ENCODE data around the gene CHRNA1.
A peak's percentile ranks its signal among the peaks of the same experiment; 100 is the strongest.

CHRNA1 gene

GRCh38 chr2:174781996-174782395 is 17.7 kb upstream of the CHRNA1 start:
- DNase-seq (ENCODE audit: low read depth in 2 of 2): no peak

GRCh38 chr2:174781298-174781697 is 17.0 kb upstream of the CHRNA1 start:
- DNase-seq (ENCODE audit: low read depth in 2 of 2): no peak

GRCh38 chr2:174780856-174781255 is 16.6 kb upstream of the CHRNA1 start:
- no peak for DNase-seq (ENCODE audit: low read depth in 2 of 2)

- no peak for DNase-seq (ENCODE audit: low read depth in 2 of 2)
These were observed 16.0 kb upstream of the CHRNA1 start for GRCh38 chr2:174780191-174780840.

- no peak for DNase-seq (ENCODE audit: low read depth in 2 of 2)
These were observed 15.2 kb upstream of the CHRNA1 start for GRCh38 chr2:174779361-174779928.

GRCh38 chr2:174778085-174778981 is 14.1 kb upstream of the CHRNA1 start:
- peak; percentile 36 to 41 for DNase-seq (ENCODE audit: low read depth in 2 of 2)

GRCh38 chr2:174777347-174778084 is 13.2 kb upstream of the CHRNA1 start:
- DNase-seq (ENCODE audit: low read depth in 2 of 2): no peak

- DNase-seq (ENCODE audit: low read depth in 2 of 2): no peak
These were observed 12.4 kb upstream of the CHRNA1 start for GRCh38 chr2:174776675-174777074.

- DNase-seq (ENCODE audit: low read depth in 2 of 2): no peak
These were observed 12.0 kb upstream of the CHRNA1 start for GRCh38 chr2:174776223-174776622.

- no peak for DNase-seq (ENCODE audit: low read depth in 2 of 2)
These were observed 11.3 kb upstream of the CHRNA1 start for GRCh38 chr2:174775571-174775980.

- no peak for DNase-seq (ENCODE audit: low read depth in 2 of 2)
These were observed 10.6 kb upstream of the CHRNA1 start for GRCh38 chr2:174774886-174775285.

- no peak for DNase-seq (ENCODE audit: low read depth in 2 of 2)
These were observed 8.9 kb upstream of the CHRNA1 start for GRCh38 chr2:174773215-174773614.

GRCh38 chr2:174772472-174772801 is 8.2 kb upstream of the CHRNA1 start:
- no peak for DNase-seq (ENCODE audit: low read depth in 2 of 2)

GRCh38 chr2:174771631-174772471 is 7.6 kb upstream of the CHRNA1 start:
- DNase-seq (ENCODE audit: low read depth in 2 of 2): no peak

GRCh38 chr2:174771136-174771535 is 6.9 kb upstream of the CHRNA1 start:
- DNase-seq (ENCODE audit: low read depth in 2 of 2): no peak

- DNase-seq (ENCODE audit: low read depth in 2 of 2): no peak
These were observed 4.3 kb upstream of the CHRNA1 start for GRCh38 chr2:174768557-174768956.

GRCh38 chr2:174766271-174766670 is 2.0 kb upstream of the CHRNA1 start:
- DNase-seq (ENCODE audit: low read depth in 2 of 2): no peak

GRCh38 chr2:174765576-174765975 is 1.3 kb upstream of the CHRNA1 start:
- no peak for DNase-seq (ENCODE audit: low read depth in 2 of 2)

- DNase-seq (ENCODE audit: low read depth in 2 of 2): no peak
These were observed 492 bp downstream of the CHRNA1 start for GRCh38 chr2:174763780-174764179.

- no peak for DNase-seq (ENCODE audit: low read depth in 2 of 2)
These were observed 1.8 kb downstream of the CHRNA1 start for GRCh38 chr2:174762464-174762863.

- DNase-seq (ENCODE audit: low read depth in 2 of 2): no peak
These were observed 2.4 kb downstream of the CHRNA1 start for GRCh38 chr2:174761837-174762236.

Data from stimulated activated CD8-positive, alpha-beta memory T cell treated with anti-CD3 and anti-CD28 coated beads, Interleukin-7, amount 100 ng/mL, for 1 hour (primary cell).